MCF 10A (cell line): ENCODE data around the gene GPR39. TPM values are rescaled to one million over a fixed set of nuclear protein-coding genes. Genes with fewer than 3 reads are reported as not detected.

Source experiments
- BruUV-seq: library from RNA; stranded (reverse); fragments of 400-500 nt; replicated peaks from 2 replicates; lab custom pipeline; 2021; lab: Mats Ljungman, UMichigan
- CTCF ChIA-PET: fragments of 300-600 bp; sonication (Branson Sonifier 250); formaldehyde crosslinking; extraction: SDS; loops from one replicate; lab custom pipeline; 2021; ENCODE audit warnings: antibody characterized with exemption, inconsistent platforms; lab: Yijun Ruan, JAX
- POLR2A ChIA-PET: fragments of 300-600, 350-650 bp; sonication (Branson Sonifier 250); formaldehyde crosslinking; extraction: SDS; loops from one replicate; lab custom pipeline; 2020; ENCODE audit warnings: antibody characterized with exemption, inconsistent platforms; lab: Yijun Ruan, JAX
- DNase-seq: peaks from one replicate; pipeline ENCODE4 v3.0.0-alpha.2; 2018; ENCODE audit not compliant: unreplicated experiment
- H3K27ac Mint-ChIP-seq: one replicate; pipeline ENCODE4 v1.8.0; 2022; ENCODE audit warnings: mild to moderate bottlenecking, low read depth, mixed read lengths; ENCODE audit not compliant: unreplicated experiment
- H3K27me3 Mint-ChIP-seq: one replicate; pipeline ENCODE4 v1.8.0; 2022; ENCODE audit warnings: mixed read lengths; ENCODE audit not compliant: insufficient read depth, unreplicated experiment
- H3K36me3 Mint-ChIP-seq: one replicate; pipeline ENCODE4 v1.8.0; 2022; ENCODE audit warnings: mild to moderate bottlenecking, moderate library complexity, mixed read lengths; ENCODE audit not compliant: insufficient read depth, unreplicated experiment
- H3K4me1 Mint-ChIP-seq: one replicate; pipeline ENCODE4 v1.8.0; 2022; ENCODE audit warnings: mixed read lengths; ENCODE audit not compliant: insufficient read depth, unreplicated experiment
- H3K4me3 Mint-ChIP-seq: one replicate; pipeline ENCODE4 v1.8.0; 2022; ENCODE audit warnings: mild to moderate bottlenecking, moderate library complexity, mixed read lengths; ENCODE audit not compliant: unreplicated experiment
- H3K9me3 Mint-ChIP-seq: one replicate; pipeline ENCODE4 v1.8.0; 2022; ENCODE audit warnings: mixed read lengths; ENCODE audit not compliant: unreplicated experiment
- intact Hi-C: fragments of 100-400 bp; cut with micrococcal nuclease; formaldehyde crosslinking; loops from 2 replicates; pipeline ENCODE4 v1.14.1; 2022
- total RNA-seq: library from RNA; stranded (reverse); gene quantifications from 2 replicates; pipeline ENCODE4 v1.2.3, GENCODE V29; 2022
- TF ChIP-seq, protein P1 (sequence below): fragments of 200-600 bp; IDR thresholded peaks from one replicate; pipeline ENCODE4 v1.8.0; 2022; ENCODE audit warnings: antibody characterized with exemption, mild to moderate bottlenecking; ENCODE audit not compliant: unreplicated experiment

GPR39 gene
- total RNA-seq, 1 experiment from 2014 or later, result 7.2 TPM

DNA sequence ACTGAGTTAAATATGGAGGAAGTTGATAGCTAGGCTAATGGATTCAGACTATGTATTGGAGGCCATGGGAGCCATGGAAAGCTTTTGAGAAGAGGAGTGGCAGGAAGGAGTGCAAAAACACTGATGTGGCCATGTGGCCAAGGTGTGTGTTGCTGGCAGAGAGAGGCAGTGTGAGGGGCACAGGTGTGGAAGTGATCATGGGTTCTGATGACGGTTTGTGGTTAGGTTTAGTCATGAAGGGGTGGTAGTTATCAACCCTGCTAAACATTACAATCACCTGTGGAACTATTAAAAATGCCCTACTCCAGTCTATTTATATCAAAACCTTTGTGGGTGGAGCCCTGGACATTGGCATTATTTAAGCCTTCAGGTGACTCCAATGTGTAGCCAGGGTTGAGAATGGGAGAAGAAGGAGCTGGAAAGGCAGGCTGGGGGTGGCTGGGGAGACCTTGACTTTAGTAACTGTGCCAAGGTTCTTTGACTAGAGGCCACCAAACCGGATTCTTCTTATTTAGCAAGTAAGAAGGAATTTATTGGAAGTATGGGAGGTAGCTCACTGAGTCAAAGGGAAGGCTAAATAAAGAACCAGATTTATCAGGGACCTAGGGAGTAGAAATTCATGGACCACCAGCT lies 13.5 kb downstream of the GPR39 start:
- POLR2A ChIA-PET, result interaction anchor here (1.5 to 3.0 kb wide), 3 partner anchors 9 to 13 kb away, joined by 9 to 18 read pairs (median 10); partner anchors contain the start of gene GPR39
- H3K27me3 Mint-ChIP-seq, result no peaks in the 10 kb centered on the region
- DNase-seq, result no peak
- CTCF ChIA-PET, result interaction anchor here (0.7 to 1.7 kb wide), 7 partner anchors 10 to 703 kb away, joined by 3 to 5 read pairs (median 3); partner anchors contain the start of gene GPR39
- intact Hi-C loops, result no loop called here
- H3K27ac Mint-ChIP-seq, result no peak overlapping the region
- no peaks in the 10 kb centered on the region for H3K9me3 Mint-ChIP-seq
- H3K36me3 Mint-ChIP-seq, result no peaks in the 10 kb centered on the region
- peak overlapping the region; percentile 32 for H3K4me3 Mint-ChIP-seq
- no TSS peak for BruUV-seq
- TF ChIP-seq, protein P1, sequence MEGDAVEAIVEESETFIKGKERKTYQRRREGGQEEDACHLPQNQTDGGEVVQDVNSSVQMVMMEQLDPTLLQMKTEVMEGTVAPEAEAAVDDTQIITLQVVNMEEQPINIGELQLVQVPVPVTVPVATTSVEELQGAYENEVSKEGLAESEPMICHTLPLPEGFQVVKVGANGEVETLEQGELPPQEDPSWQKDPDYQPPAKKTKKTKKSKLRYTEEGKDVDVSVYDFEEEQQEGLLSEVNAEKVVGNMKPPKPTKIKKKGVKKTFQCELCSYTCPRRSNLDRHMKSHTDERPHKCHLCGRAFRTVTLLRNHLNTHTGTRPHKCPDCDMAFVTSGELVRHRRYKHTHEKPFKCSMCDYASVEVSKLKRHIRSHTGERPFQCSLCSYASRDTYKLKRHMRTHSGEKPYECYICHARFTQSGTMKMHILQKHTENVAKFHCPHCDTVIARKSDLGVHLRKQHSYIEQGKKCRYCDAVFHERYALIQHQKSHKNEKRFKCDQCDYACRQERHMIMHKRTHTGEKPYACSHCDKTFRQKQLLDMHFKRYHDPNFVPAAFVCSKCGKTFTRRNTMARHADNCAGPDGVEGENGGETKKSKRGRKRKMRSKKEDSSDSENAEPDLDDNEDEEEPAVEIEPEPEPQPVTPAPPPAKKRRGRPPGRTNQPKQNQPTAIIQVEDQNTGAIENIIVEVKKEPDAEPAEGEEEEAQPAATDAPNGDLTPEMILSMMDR, result no peak
- peaks cover 27% of the 10 kb centered on the region for H3K4me1 Mint-ChIP-seq

DNA sequence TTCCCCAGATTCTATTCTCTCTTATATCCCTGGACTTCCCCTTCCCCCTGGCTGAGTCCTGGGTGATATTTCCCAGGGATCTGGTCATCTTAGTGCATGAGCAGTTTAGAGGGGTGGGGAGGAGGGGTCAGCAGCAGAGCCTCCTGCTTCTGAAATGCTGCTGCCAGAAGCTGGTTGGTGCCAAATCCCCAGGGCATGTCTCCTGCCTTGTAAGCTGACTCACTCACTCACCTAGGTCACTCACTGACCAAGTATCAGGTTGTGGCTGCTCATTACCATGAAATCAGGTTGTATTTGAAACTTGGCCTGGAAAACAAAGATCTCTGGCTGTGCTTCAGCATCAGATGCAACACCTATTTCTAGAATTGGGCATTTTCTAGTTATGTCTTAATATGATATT lies 14.3 kb downstream of the GPR39 start:
- peak; percentile 90 for DNase-seq
- Mint-ChIP-seq H3K36me3 (no peaks in the 10 kb centered on the region), H3K27me3 (no peaks in the 10 kb centered on the region), H3K27ac (peak overlapping the region; percentile 76), H3K9me3 (no peaks in the 10 kb centered on the region), H3K4me1 (peaks cover 27% of the 10 kb centered on the region), H3K4me3 (no peak overlapping the region)
- intact Hi-C loops, result no loop called here
- POLR2A ChIA-PET, result interaction anchor here (1.5 to 3.0 kb wide), 3 partner anchors 8 to 14 kb away, joined by 9 to 18 read pairs (median 10); partner anchors contain the start of gene GPR39
- BruUV-seq, result no TSS peak
- TF ChIP-seq, protein P1, result no peak
- CTCF ChIA-PET, result interaction anchor here (0.8 to 1.7 kb wide), 5 partner anchors 9 to 244 kb away, joined by 3 to 5 read pairs (median 3); no protein-coding TSS in a partner anchor

DNA sequence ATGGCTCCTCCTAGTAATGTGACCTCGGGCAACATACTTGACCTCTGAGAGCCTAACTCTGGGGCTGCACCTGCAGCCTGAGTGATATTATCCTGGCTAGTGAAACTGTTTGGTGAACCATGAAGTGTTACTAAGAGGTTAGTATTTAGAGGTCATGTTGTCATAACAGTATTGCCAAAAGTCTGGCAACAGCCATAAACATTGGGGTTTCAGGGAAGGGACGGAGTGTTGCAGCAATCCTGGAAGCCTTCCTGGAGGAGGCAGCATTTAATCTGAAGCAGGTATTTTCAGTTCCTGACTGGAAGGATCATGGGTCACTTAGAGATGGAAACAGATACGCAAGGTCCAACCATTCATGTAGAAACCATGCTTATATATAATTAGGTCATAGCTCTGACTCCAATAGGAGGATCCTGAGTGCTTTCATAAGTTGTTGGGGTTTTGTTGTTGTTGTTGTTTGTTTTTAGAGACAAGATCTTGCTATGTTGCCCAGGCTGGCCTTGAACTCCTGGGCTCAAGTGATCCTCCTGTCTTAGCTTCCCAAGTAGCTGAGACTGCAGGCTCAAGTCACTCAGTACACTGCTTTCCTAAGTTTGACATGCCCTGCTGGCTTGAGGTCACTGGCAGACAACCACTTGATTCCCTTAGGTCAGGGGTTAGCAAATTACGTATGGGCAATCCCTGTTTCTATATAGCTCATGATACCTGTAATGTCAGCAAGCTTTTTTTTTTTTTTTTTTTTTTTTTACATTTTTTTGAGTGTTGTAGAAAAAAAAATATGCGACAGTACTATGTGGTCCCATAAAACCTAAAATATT lies 21.5 kb downstream of the GPR39 start:
- BruUV-seq, result no TSS peak
- Mint-ChIP-seq H3K9me3 (no peaks in the 10 kb centered on the region), H3K27ac (peak overlapping the region; percentile 95), H3K27me3 (no peaks in the 10 kb centered on the region), H3K4me1 (peaks cover 33% of the 10 kb centered on the region), H3K4me3 (peak overlapping the region; percentile 55), H3K36me3 (no peaks in the 10 kb centered on the region)
- TF ChIP-seq, protein P1, result no peak
- POLR2A ChIA-PET, result interaction anchor here (0.6 to 2.1 kb wide), 8 partner anchors 8 to 1342 kb away, joined by 3 to 10 read pairs (median 4); no protein-coding TSS in a partner anchor
- CTCF ChIA-PET, result interaction anchor here (0.7 to 3.3 kb wide), 7 partner anchors 11 to 1406 kb away, joined by 3 to 29 read pairs (median 4); partner anchors contain the start of gene GPR39
- DNase-seq, result no peak
- intact Hi-C loops, result loop anchor here (1.0 to 5.0 kb wide), 2 partner anchors 22 to 734 kb away; partner anchors contain the start of gene GPR39
